IPS-20b (cell line): Measurements from ENCODE around the gene HNRNPLL.
A peak's percentile ranks its signal among the peaks of the same experiment; 100 is the strongest.

ENCODE experiments used
- H3K27ac ChIP-seq: one replicate; pipeline ENCODE4 v1.5.1; 2013; ENCODE audit warnings: low read length
- H3K27me3 ChIP-seq: 2 replicates; pipeline ENCODE4 v1.6.1; 2013; ENCODE audit warnings: mild to moderate bottlenecking, low read length, inconsistent platforms; ENCODE audit not compliant: insufficient read depth
- H3K36me3 ChIP-seq: 2 replicates; pipeline ENCODE4 v1.6.1; 2013; ENCODE audit warnings: low read depth, mild to moderate bottlenecking, inconsistent platforms, low read length, moderate library complexity; ENCODE audit not compliant: insufficient read depth
- H3K4me1 ChIP-seq: 2 replicates; pipeline ENCODE4 v1.6.1; 2013; ENCODE audit warnings: mild to moderate bottlenecking, control low read depth, inconsistent platforms, low read length, moderate library complexity; ENCODE audit not compliant: insufficient read depth
- H3K4me3 ChIP-seq: 2 replicates; pipeline ENCODE4 v1.5.1; 2013; ENCODE audit warnings: mild to moderate bottlenecking, low read length, inconsistent platforms
- H3K9ac ChIP-seq: 2 replicates; pipeline ENCODE4 v1.6.1; 2013; ENCODE audit warnings: low read depth, mild to moderate bottlenecking, inconsistent platforms, low read length, moderate library complexity
- H3K9me3 ChIP-seq: 2 replicates; pipeline ENCODE4 v1.6.1; 2013; ENCODE audit warnings: mild to moderate bottlenecking, low read depth, low read length, inconsistent platforms; ENCODE audit not compliant: insufficient read depth

The HNRNPLL gene

DNA sequence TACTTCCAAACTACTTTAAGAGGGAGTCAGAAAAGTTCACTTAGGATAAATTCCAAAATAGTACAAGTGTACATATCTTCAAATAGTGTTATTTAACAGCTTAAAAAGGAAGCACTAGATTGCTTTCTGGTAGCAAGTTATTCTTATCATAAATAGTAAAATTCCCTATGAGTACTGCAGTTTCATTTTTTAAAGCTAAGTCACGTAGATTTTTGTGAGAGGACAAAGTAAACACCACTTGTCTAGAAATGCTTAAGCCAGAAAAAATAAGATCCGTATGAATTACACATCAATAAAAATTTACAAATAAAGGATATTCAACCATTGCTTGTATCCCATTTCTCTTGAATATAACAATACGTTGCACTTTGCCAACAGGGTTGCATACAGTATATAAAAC, 19.2 kb downstream of the HNRNPLL start:
- H3K9ac ChIP-seq, result no peak overlapping the region
- no peaks in the 10 kb centered on the region for H3K9me3 ChIP-seq
- peaks cover 63% of the 10 kb centered on the region for H3K36me3 ChIP-seq
- no peak overlapping the region for H3K27ac ChIP-seq
- no peak overlapping the region for H3K4me3 ChIP-seq
- no peaks in the 10 kb centered on the region for H3K27me3 ChIP-seq
- H3K4me1 ChIP-seq, result peaks cover 11% of the 10 kb centered on the region

DNA sequence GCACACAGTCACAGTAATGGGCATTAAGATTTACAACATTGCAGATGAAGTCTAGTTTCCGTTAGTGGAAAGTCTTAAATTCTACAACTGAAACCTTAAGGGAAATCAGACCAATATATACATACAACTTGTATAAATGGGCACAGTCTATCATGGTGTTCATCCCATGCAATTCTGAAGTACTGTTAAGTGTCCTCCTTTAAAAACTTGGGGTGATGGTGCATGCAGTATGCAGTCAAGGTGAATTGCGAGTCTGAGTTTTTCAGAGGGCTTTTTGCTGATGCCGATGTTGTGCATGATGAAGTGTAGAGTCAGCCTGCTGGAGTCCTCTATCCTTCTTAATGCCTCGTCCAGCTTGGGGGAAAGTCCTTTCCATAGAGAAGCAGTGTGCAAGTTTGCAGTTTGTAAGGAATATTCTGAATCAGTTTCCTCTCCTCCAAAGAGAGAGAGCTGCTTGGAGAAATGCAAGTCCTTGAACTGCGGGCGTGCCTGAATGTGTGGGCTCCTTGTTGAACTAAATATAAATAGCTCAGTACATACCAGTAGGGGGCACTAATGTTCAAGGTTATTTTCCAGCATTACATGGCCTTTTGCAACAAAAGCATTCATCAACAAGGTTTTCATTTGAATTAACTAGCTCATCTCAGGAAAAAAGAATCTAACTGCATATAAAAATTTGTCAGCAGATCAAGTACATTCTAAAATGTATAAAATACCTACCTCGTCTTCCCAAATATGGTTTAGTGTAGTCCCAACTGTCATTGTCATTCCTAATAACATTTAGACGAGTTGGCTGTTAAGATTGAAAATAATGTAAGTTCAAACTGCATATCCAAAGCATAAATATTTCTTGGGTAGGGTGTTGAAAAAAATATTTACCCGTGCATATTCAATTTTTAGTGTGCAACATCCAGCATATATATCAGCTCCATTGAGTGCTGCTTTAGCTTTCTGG, 21.3 kb downstream of the HNRNPLL start:
- H3K27ac ChIP-seq, result no peak overlapping the region
- peaks cover 75% of the 10 kb centered on the region for H3K36me3 ChIP-seq

DNA sequence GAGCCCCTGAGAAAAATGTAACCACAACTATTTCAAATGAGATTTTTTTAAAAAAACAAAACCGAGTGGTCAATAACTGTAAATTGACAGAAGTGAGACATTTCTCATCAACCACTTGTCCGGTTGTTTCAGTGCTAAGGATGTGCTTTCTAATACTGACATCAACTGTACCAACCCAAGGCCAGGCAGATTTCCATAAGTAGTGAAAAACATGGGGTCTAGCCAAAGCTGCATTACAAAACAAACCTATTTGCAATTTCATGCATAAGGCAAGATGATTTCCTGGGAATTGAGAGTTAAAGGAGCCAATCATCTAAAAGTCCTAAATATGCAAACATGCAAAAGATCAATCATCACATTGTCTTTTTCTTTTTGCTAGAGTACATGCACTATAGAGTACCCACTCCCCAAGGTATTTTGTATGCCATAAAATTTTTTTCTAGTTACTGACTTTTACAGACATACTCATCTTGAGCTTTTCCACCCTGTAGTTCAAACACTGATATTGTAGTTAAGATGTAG, 22.6 kb downstream of the HNRNPLL start:
- Histone ChIP-seq H3K27me3 (no peaks in the 10 kb centered on the region), H3K9me3 (no peaks in the 10 kb centered on the region), H3K36me3 (peaks cover 78% of the 10 kb centered on the region), H3K4me1 (peaks cover 11% of the 10 kb centered on the region), H3K4me3 (peak overlapping the region; percentile 37; the same call in 1 of the 2 replicates), H3K27ac (no peak overlapping the region), H3K9ac (peak overlapping the region; percentile 27; the same call in 1 of the 2 replicates)

More for the DNA sequence above, 21.3 kb downstream of the HNRNPLL start:
- H3K27me3 ChIP-seq, result no peaks in the 10 kb centered on the region
- no peaks in the 10 kb centered on the region for H3K9me3 ChIP-seq
- H3K4me3 ChIP-seq, result no peak overlapping the region
- H3K4me1 ChIP-seq, result peaks cover 11% of the 10 kb centered on the region
- H3K9ac ChIP-seq, result no peak overlapping the region

DNA sequence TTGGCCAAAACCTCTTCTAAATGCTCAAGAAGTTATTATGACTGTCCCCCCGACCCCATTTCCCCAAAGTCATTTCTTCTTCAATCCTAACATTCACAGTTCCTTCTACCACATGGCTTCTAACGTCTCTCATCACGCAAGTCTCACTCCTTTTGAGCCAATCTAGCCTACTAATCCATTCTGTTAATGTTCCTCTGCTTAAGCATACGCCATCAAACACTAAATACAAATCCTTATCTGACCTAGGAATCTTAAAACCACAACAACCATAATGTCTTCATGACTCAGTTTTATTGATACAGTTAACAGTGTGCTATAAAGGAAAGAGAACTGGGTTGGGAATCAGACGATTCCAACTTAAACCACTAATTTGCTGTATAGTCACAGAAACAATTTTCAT, 23.9 kb downstream of the HNRNPLL start:
- Histone ChIP-seq H3K27me3 (no peaks in the 10 kb centered on the region), H3K9ac (no peak overlapping the region), H3K9me3 (no peaks in the 10 kb centered on the region), H3K4me3 (no peak overlapping the region), H3K36me3 (peaks cover 78% of the 10 kb centered on the region), H3K27ac (no peak overlapping the region), H3K4me1 (peaks cover 11% of the 10 kb centered on the region)

DNA sequence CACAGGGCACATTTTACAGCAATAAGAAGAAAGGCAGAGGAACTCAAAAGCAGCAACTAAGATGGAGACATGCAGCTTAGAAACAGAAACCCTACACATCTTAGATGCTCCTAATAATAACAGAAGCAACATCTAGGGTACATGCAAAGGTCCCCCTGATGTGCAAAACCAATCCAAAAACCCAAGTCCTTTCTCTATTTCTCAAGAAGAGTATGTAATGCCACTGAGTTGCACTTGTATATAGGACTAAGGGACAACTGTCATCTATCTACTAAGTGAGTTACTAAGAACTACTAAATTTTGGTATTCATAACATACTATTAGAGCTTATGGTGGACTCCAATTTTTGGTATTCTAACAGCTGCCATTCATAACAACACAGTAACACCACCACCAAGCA, 28.4 kb downstream of the HNRNPLL start:
- Histone ChIP-seq H3K36me3 (peaks cover 91% of the 10 kb centered on the region), H3K27ac (no peak overlapping the region), H3K9me3 (no peaks in the 10 kb centered on the region), H3K4me3 (no peak overlapping the region), H3K4me1 (no peaks in the 10 kb centered on the region), H3K27me3 (no peaks in the 10 kb centered on the region), H3K9ac (no peak overlapping the region)

DNA sequence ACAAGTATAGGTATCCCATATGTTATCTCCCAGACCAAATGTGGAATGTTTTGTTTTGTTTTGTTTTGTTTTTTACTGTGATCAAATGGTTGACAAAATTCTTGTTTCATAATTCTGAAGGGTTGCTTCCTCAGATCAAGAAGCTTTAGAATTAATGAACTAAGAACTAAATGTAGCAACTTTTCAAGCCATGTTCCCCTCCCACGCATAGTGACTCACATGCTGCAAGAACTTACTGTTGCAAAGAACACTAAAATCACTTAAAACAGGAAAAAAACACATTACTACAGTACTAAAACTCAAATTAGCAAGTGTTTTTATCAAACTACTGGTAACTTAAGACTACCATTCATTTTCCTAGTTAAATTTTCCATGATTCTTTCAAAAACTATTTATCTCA, 30.6 kb downstream of the HNRNPLL start:
- no peaks in the 10 kb centered on the region for H3K27me3 ChIP-seq
- no peaks in the 10 kb centered on the region for H3K9me3 ChIP-seq
- H3K4me1 ChIP-seq, result no peaks in the 10 kb centered on the region
- H3K27ac ChIP-seq, result no peak overlapping the region
- H3K9ac ChIP-seq, result no peak overlapping the region
- H3K36me3 ChIP-seq, result peaks cover 93% of the 10 kb centered on the region
- H3K4me3 ChIP-seq, result no peak overlapping the region

DNA sequence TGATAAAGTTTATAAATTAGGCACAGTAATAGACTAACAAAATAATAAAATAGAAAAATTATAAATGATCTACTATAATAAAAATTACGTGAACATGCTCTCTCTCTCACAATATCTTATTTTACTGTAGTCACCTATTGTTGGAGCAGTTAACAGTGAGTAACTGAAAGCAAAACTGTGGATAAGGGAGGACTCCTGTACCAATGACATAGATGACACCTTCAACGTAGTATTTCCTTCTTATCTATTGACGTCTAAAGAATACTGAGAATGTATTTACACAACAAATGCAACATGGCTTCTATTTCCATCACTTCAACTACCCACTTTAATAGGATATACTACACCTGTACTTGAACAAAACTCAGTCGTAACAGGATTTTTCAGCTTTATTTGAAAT, 31.5 kb downstream of the HNRNPLL start:
- no peaks in the 10 kb centered on the region for H3K4me1 ChIP-seq
- no peak overlapping the region for H3K4me3 ChIP-seq
- H3K36me3 ChIP-seq, result peaks cover 92% of the 10 kb centered on the region
- no peak overlapping the region for H3K27ac ChIP-seq
- H3K9ac ChIP-seq, result no peak overlapping the region
- H3K9me3 ChIP-seq, result no peaks in the 10 kb centered on the region
- H3K27me3 ChIP-seq, result no peaks in the 10 kb centered on the region

DNA sequence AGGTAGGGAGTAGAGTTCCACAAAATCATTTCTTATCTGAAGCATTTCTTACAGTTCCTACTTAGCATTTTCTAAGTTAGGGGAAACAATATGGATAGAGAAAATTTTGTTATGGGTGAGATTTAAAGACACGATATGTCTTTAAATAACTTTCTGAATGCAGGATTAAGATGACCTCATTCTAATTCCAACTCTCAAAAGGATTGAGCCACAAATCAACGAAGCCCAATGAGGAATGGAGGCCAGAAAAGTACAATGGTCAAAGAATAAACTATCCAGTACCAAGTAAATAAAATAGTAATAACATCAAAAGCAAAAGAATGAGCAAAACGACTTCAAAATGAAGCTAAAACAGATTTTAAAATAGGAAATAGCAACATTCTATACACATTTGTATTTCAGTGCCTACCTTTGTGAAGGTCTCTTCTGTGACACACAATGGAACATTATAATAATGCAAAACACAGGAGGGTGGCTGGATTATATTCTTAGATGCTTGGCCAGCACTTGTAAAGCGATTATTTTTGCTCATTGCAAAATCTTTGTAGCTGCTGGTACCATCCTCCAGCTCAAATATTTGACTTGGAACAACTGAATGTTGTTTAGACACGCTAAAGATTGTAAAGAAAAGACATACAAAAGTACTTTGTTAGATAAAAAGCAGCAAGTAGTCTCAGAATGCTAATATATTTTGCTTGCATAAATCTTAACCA, 33.8 kb downstream of the HNRNPLL start:
- no peak overlapping the region for H3K4me3 ChIP-seq
- H3K9ac ChIP-seq, result no peak overlapping the region
- no peak overlapping the region for H3K27ac ChIP-seq
- H3K4me1 ChIP-seq, result no peaks in the 10 kb centered on the region
- H3K36me3 ChIP-seq, result peaks cover 98% of the 10 kb centered on the region
- no peaks in the 10 kb centered on the region for H3K9me3 ChIP-seq
- H3K27me3 ChIP-seq, result no peaks in the 10 kb centered on the region

DNA sequence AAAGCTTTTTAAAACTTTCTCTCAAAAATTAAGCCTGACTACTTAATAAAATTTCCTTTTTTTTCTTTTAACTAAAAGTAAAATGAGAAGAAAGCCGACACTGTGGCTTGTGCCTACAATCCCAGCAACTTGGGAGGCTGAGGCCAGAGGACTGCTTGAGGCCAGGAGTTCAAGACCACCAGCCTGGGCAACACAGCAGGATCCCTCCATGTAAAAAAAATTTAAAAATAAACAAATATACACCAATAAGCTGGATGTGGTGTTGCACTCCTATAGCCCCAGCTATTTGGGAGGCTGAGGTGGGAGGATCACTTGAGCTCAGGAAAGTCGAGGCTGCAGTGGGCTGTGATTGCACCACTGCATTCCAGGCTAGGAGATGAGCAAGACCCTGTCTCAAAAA, 37.4 kb downstream of the HNRNPLL start:
- H3K4me3 ChIP-seq, result no peak overlapping the region
- H3K4me1 ChIP-seq, result no peaks in the 10 kb centered on the region
- H3K27me3 ChIP-seq, result no peaks in the 10 kb centered on the region
- H3K36me3 ChIP-seq, result peaks cover 96% of the 10 kb centered on the region
- H3K27ac ChIP-seq, result no peak overlapping the region
- H3K9ac ChIP-seq, result no peak overlapping the region
- H3K9me3 ChIP-seq, result no peaks in the 10 kb centered on the region

DNA sequence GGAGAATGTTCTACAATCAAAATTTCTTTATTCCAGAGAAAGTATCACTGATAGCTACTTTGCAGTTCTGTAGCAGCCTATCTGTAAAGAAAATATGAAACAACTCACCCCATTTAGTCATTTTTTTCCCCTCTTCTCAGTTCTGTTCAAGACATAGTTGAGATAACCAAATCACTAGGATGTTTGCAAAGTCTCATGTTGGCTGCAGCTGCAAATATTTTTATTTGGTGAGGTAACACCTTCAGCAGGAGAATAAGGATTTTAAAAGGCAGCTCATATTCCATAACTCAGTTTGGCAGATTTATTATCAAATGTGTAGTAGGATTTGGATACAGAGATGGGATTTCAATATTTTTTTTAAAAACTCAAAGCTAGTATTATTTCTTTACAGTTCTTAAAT, 41.0 kb downstream of the HNRNPLL start:
- no peaks in the 10 kb centered on the region for H3K27me3 ChIP-seq
- no peaks in the 10 kb centered on the region for H3K4me1 ChIP-seq
- H3K9me3 ChIP-seq, result no peaks in the 10 kb centered on the region
- no peak overlapping the region for H3K4me3 ChIP-seq
- H3K27ac ChIP-seq, result no peak overlapping the region
- no peak overlapping the region for H3K9ac ChIP-seq
- peaks cover 65% of the 10 kb centered on the region for H3K36me3 ChIP-seq

DNA sequence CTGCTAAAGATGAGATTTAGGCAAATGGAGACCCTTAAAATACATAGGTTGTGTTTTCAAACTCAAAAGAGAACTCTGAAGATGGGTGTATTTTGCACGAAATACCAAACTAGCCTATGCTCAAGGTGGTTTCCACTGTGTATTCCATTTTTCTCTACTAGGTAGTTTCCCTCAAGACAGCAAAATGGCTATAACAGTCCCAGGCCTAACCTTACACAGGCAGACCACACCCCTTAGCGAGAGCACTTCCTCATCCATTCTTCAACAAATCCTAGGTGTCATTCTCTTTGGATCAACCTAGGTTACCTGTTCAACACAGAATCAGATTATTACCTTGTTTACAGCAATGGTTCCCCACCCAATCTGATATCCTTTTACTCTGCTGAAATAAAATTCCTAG, 42.6 kb downstream of the HNRNPLL start:
- peaks cover 50% of the 10 kb centered on the region for H3K36me3 ChIP-seq
- H3K27me3 ChIP-seq, result no peaks in the 10 kb centered on the region
- no peaks in the 10 kb centered on the region for H3K9me3 ChIP-seq
- H3K9ac ChIP-seq, result no peak overlapping the region
- no peak overlapping the region for H3K27ac ChIP-seq
- H3K4me3 ChIP-seq, result no peak overlapping the region
- no peaks in the 10 kb centered on the region for H3K4me1 ChIP-seq
